IPS-18a (cell line): ENCODE results near the gene RRAS2.
"Not testable (repeated sequence)": the region's sequence is repeated elsewhere in the genome, so short reads cannot be mapped to it uniquely, and the experiment has no call there.

ENCODE experiments used
- H3K27ac ChIP-seq: one replicate; pipeline ENCODE4 v1.5.1; 2013; ENCODE audit warnings: low read length
- H3K27me3 ChIP-seq: one replicate; pipeline ENCODE4 v1.6.1; 2013; ENCODE audit warnings: mild to moderate bottlenecking, low read length; ENCODE audit not compliant: control insufficient read depth, insufficient read depth
- H3K36me3 ChIP-seq: one replicate; pipeline ENCODE4 v1.6.1; 2013; ENCODE audit warnings: low read depth, low read length; ENCODE audit not compliant: control insufficient read depth
- H3K4me1 ChIP-seq: one replicate; pipeline ENCODE4 v1.6.1; 2013; ENCODE audit warnings: low read depth, low read length; ENCODE audit not compliant: control insufficient read depth
- H3K4me3 ChIP-seq: one replicate; pipeline ENCODE4 v1.5.1; 2013; ENCODE audit warnings: low read length
- H3K9ac ChIP-seq: one replicate; pipeline ENCODE4 v1.6.1; 2013; ENCODE audit warnings: mild to moderate bottlenecking, low read length, moderate library complexity
- H3K9me3 ChIP-seq: one replicate; pipeline ENCODE4 v1.6.1; 2013; ENCODE audit warnings: low read depth, low read length; ENCODE audit not compliant: control insufficient read depth

Gene RRAS2

GRCh38 chr11:14358729-14359439 is at the start of gene RRAS2:
RRAS2 (minus strand) TSS chr11:14359183; CDS start chr11:14358870, 313 bp downstream.
- Histone ChIP-seq H3K27me3 (peaks cover 5% of the 10 kb centered on the region), H3K27ac (no peak within 1 kb of the TSS), H3K4me3 (peak within 1 kb of the TSS; percentile 94), H3K9me3 (no peaks in the 10 kb centered on the region), H3K36me3 (peaks cover 3% of the 10 kb centered on the region), H3K9ac (peak within 1 kb of the TSS; percentile 93), H3K4me1 (peaks cover 14% of the 10 kb centered on the region)

GRCh38 chr11:14408612-14409011 is 49.6 kb upstream of the RRAS2 start:
- no peak overlapping the region for H3K27ac ChIP-seq
- no peaks in the 10 kb centered on the region for H3K9me3 ChIP-seq
- no peaks in the 10 kb centered on the region for H3K36me3 ChIP-seq
- no peak overlapping the region for H3K4me3 ChIP-seq
- H3K27me3 ChIP-seq, result no peaks in the 10 kb centered on the region
- peaks cover 24% of the 10 kb centered on the region for H3K4me1 ChIP-seq
- H3K9ac ChIP-seq, result no peak overlapping the region

- not testable (repeated sequence) for H3K36me3 ChIP-seq, H3K27ac ChIP-seq, H3K9me3 ChIP-seq
Observed at GRCh38 chr11:14406116-14406515, 47.1 kb upstream of the RRAS2 start.

GRCh38 chr11:14403528-14403927 is 44.5 kb upstream of the RRAS2 start:
- not testable (repeated sequence) for H3K36me3 ChIP-seq, H3K27ac ChIP-seq, H3K9me3 ChIP-seq, H3K27me3 ChIP-seq, H3K9ac ChIP-seq, H3K4me3 ChIP-seq, H3K4me1 ChIP-seq

More at GRCh38 chr11:14406116-14406515, 47.1 kb upstream of the RRAS2 start:
- H3K9ac ChIP-seq, H3K4me3 ChIP-seq, H3K27me3 ChIP-seq: not testable (repeated sequence)
- H3K4me1 ChIP-seq, result peaks cover 17% of the 10 kb centered on the region

GRCh38 chr11:14399087-14399486 is 40.1 kb upstream of the RRAS2 start:
- Histone ChIP-seq H3K27me3 (no peaks in the 10 kb centered on the region), H3K4me1 (no peaks in the 10 kb centered on the region), H3K4me3 (no peak overlapping the region), H3K36me3 (no peaks in the 10 kb centered on the region), H3K27ac (no peak overlapping the region), H3K9ac (no peak overlapping the region), H3K9me3 (no peaks in the 10 kb centered on the region)

GRCh38 chr11:14396273-14396672 is 37.3 kb upstream of the RRAS2 start:
- Histone ChIP-seq H3K9me3 (no peaks in the 10 kb centered on the region), H3K9ac (no peak overlapping the region), H3K27ac (no peak overlapping the region), H3K4me3 (no peak overlapping the region), H3K4me1 (no peaks in the 10 kb centered on the region), H3K27me3 (no peaks in the 10 kb centered on the region), H3K36me3 (no peaks in the 10 kb centered on the region)

GRCh38 chr11:14393889-14394288 is 34.9 kb upstream of the RRAS2 start:
- no peaks in the 10 kb centered on the region for H3K36me3 ChIP-seq
- no peak overlapping the region for H3K9ac ChIP-seq
- H3K4me3 ChIP-seq, result no peak overlapping the region
- H3K27me3 ChIP-seq, result no peaks in the 10 kb centered on the region
- H3K27ac ChIP-seq, result no peak overlapping the region
- H3K4me1 ChIP-seq, result no peaks in the 10 kb centered on the region
- no peaks in the 10 kb centered on the region for H3K9me3 ChIP-seq

GRCh38 chr11:14393129-14393528 is 34.1 kb upstream of the RRAS2 start:
- Histone ChIP-seq H3K9ac (no peak overlapping the region), H3K9me3 (no peaks in the 10 kb centered on the region), H3K27ac (no peak overlapping the region), H3K36me3 (no peaks in the 10 kb centered on the region), H3K4me1 (no peaks in the 10 kb centered on the region), H3K4me3 (no peak overlapping the region), H3K27me3 (no peaks in the 10 kb centered on the region)

- H3K9me3 ChIP-seq, result no peaks in the 10 kb centered on the region
- H3K27me3 ChIP-seq, result no peaks in the 10 kb centered on the region
- no peaks in the 10 kb centered on the region for H3K36me3 ChIP-seq
- no peak overlapping the region for H3K27ac ChIP-seq
- peaks cover 9% of the 10 kb centered on the region for H3K4me1 ChIP-seq
- H3K9ac ChIP-seq, result no peak overlapping the region
- H3K4me3 ChIP-seq, result no peak overlapping the region
Observed at GRCh38 chr11:14390669-14391068, 31.7 kb upstream of the RRAS2 start.

GRCh38 chr11:14388352-14388751 is 29.4 kb upstream of the RRAS2 start:
- H3K27me3 ChIP-seq, result no peaks in the 10 kb centered on the region
- H3K27ac ChIP-seq, result no peak overlapping the region
- H3K9me3 ChIP-seq, result no peaks in the 10 kb centered on the region
- H3K4me3 ChIP-seq, result no peak overlapping the region
- H3K9ac ChIP-seq, result no peak overlapping the region
- no peaks in the 10 kb centered on the region for H3K36me3 ChIP-seq
- H3K4me1 ChIP-seq, result peaks cover 9% of the 10 kb centered on the region

- H3K9ac ChIP-seq, result no peak overlapping the region
- no peak overlapping the region for H3K27ac ChIP-seq
- no peaks in the 10 kb centered on the region for H3K9me3 ChIP-seq
Observed at GRCh38 chr11:14386895-14387480, 28.0 kb upstream of the RRAS2 start.

GRCh38 chr11:14386081-14386480 is 27.1 kb upstream of the RRAS2 start:
- no peaks in the 10 kb centered on the region for H3K9me3 ChIP-seq
- H3K27ac ChIP-seq, result no peak overlapping the region
- peaks cover 16% of the 10 kb centered on the region for H3K27me3 ChIP-seq
- H3K9ac ChIP-seq, result no peak overlapping the region
- H3K36me3 ChIP-seq, result no peaks in the 10 kb centered on the region
- no peak overlapping the region for H3K4me3 ChIP-seq
- peaks cover 9% of the 10 kb centered on the region for H3K4me1 ChIP-seq

More at GRCh38 chr11:14386895-14387480, 28.0 kb upstream of the RRAS2 start:
- peaks cover 7% of the 10 kb centered on the region for H3K27me3 ChIP-seq
- no peaks in the 10 kb centered on the region for H3K36me3 ChIP-seq
- H3K4me1 ChIP-seq, result peaks cover 9% of the 10 kb centered on the region
- H3K4me3 ChIP-seq, result no peak overlapping the region
